Fibroblast of the aortic adventitia (primary cell): ENCODE measurements around the gene SLC4A8. TPM values are rescaled to one million over a fixed set of nuclear protein-coding genes. Genes with fewer than 3 reads are reported as not detected.

Experiments
- DNase-seq: peaks from one replicate; pipeline ENCODE4 v3.0.0-alpha.2; 2010; ENCODE audit warnings: low read depth
- H3K4me3 ChIP-seq: 2 replicates; pipeline ENCODE4 v1.5.1; 2011; ENCODE audit warnings: low read depth, mild to moderate bottlenecking, control low read depth, low read length, moderate library complexity
- CTCF ChIP-seq: IDR thresholded peaks from 2 replicates; pipeline ENCODE4 v1.5.1; 2011; ENCODE audit warnings: mild to moderate bottlenecking, low read length, control low read depth, inconsistent platforms; ENCODE audit not compliant: insufficient read depth
- total RNA-seq: library from RNA; depleted of rRNA; stranded (reverse); fragments of >200 nt; gene quantifications from 2 replicates; pipeline ENCODE4 v1.2.3, GENCODE V29; 2012; ENCODE audit warnings: low replicate concordance

Gene SLC4A8
- total RNA-seq, 1 donor, result 8.4 TPM

DNA sequence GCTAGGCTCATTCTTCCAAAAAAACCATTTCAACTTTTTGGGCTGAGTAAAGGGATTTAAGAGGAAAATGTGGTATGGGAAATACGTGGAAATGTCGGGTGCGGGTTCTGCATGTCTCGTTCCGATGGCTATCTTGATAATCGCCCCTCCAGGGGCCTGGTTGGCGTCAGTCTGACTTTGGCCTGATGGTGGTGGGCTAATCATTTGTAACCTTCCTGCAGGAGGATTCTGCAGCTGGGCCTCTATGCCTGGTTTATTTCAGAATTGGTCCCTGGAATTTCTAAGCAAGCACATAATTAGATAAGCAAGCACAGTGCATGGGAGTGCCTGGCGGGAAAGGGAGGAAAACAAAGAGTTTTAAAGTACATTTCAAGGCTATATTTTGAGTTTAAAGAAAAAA is 14.8 kb upstream of the SLC4A8 start:
- no peak for DNase-seq
- TF ChIP-seq CTCF, result no peak
- no peak overlapping the region for H3K4me3 ChIP-seq

DNA sequence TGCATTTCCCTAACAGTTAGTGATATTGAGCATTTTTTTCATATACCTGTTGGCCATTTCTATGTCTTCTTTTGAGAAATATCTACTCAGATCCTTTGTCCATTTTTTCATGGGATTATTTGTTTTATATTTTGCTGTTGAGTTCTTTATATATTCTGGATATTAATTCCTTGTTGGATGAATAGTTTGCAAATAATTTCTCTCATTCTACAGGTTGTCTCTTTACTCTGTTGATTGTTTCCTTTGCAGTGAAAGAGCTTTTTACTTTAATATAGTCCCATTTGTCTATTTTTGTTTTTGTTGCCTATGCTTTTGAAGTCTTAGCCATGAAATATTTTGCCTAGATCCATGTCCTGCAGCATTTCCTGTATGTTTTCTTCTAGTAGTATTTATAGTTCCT is 11.5 kb upstream of the SLC4A8 start:
- TF ChIP-seq CTCF, result no peak
- H3K4me3 ChIP-seq, result no peak overlapping the region
- DNase-seq, result no peak

DNA sequence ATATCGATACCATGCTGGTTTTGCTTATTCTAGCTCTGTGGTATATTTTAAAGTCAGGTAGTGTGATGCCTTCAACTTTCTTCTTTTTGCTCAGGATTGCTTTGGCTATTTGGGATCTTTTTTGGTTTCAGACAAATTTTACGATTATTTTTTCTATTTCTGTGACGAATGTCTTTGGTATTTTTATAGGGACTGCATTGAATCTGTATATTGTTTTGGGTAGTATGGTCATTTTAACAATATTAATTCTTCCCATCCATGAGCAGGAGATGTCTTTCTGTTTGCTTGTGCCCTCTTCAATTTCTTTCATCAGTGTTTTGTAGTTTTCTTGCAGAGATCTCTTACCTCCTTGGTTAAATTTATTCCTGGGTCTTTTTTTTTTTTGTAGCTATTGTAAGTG is 10.8 kb upstream of the SLC4A8 start:
- DNase-seq, result no peak
- TF ChIP-seq CTCF, result no peak
- no peak overlapping the region for H3K4me3 ChIP-seq

DNA sequence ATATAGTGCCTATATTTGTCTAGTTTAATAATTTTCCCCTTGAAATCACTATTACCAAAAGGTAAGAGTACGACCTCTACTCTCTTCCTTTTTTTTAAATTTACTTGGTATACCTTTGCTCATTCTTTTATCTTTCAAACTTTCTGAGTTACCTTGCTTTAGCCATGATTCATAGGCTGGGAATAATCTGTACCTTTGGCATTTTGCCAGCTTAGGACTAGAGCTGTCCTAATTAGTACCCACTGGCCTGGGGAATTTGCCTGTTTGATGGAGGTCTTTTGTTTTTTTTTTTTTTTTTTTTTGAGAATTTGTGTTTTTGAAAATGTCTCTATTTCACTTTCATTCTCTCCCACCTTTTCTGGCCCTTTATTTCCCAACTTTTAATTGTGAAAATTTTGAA is 8.7 kb upstream of the SLC4A8 start:
- H3K4me3 ChIP-seq, result no peak overlapping the region
- no peak for TF ChIP-seq CTCF
- DNase-seq, result no peak

DNA sequence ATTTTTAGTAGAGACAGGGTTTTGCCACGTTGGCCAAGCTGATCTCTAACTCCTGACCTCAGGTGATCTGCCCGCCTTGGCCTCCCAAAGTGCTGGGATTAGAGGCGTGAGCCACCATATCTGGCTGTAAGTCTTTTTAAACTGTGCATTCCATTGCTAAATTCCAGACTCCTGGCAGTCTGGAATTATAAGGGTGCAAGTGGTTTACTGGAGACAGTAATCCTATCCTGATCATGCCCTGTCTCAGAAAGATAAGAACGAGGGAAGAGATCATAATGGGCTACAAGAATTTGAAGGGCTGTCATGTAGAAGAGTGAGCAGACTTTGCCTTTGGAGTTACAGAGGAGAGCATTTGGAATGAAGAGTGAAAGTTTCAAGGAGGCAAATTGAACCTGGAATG is 6.8 kb upstream of the SLC4A8 start:
- no peak for DNase-seq
- TF ChIP-seq CTCF, result no peak
- no peak overlapping the region for H3K4me3 ChIP-seq

- DNase-seq, result no peak
- TF ChIP-seq CTCF, result no peak
- H3K4me3 ChIP-seq, result no peak overlapping the region
Observed at GRCh38 chr12:51419425-51420193, 5.0 kb upstream of the SLC4A8 start.
